C4-2B (cell line): ENCODE measurements around the gene BTG4.
A peak's percentile ranks its signal among the peaks of the same experiment; 100 is the strongest.

Experiments used
- H3K27ac ChIP-seq: fragments of 450-650 bp; 2 replicates; pipeline ENCODE4 v1.5.1; 2017
- CTCF ChIP-seq: fragments of 450-650 bp; conservative IDR thresholded peaks from 2 replicates; pipeline ENCODE4 v1.5.1; 2017; ENCODE audit warnings: mild to moderate bottlenecking
- ZFX ChIP-seq: fragments of 450-650 bp; IDR thresholded peaks from 2 replicates; pipeline ENCODE4 v1.6.1; 2017

Gene BTG4

GRCh38 chr11:111446404-111447111 is 65.6 kb downstream of the BTG4 start:
- H3K27ac ChIP-seq, result no peak overlapping the region
- TF ChIP-seq ZFX (no peak), CTCF (peak; percentile 95)

- H3K27ac ChIP-seq, result no peak overlapping the region
- TF ChIP-seq CTCF (no peak), ZFX (no peak)
Measured at GRCh38 chr11:111445586-111445985, 66.6 kb downstream of the BTG4 start.
